HUES64 (cell line): ENCODE data around the gene INO80.
"Not testable (repeated sequence)": the region's sequence is repeated elsewhere in the genome, so short reads cannot be mapped to it uniquely, and the experiment has no call there.

ENCODE experiments used
- H3K27ac ChIP-seq: 2 replicates; pipeline ENCODE4 v1.7.0; 2013; ENCODE audit warnings: low read depth, low read length, inconsistent platforms
- H3K27me3 ChIP-seq: 2 replicates; pipeline ENCODE4 v1.6.1; 2013; ENCODE audit warnings: mild to moderate bottlenecking, low read length; ENCODE audit not compliant: insufficient read depth
- H3K36me3 ChIP-seq: 2 replicates; pipeline ENCODE4 v1.6.1; 2013; ENCODE audit warnings: mild to moderate bottlenecking, low read length; ENCODE audit not compliant: insufficient read depth
- H3K4me1 ChIP-seq: 2 replicates; pipeline ENCODE4 v1.6.1; 2013; ENCODE audit warnings: mild to moderate bottlenecking, low read length, moderate library complexity; ENCODE audit not compliant: insufficient read depth
- H3K4me3 ChIP-seq: 2 replicates; pipeline ENCODE4 v1.5.1; 2013; ENCODE audit warnings: mild to moderate bottlenecking, low read length, moderate library complexity
- H3K9ac ChIP-seq: 2 replicates; pipeline ENCODE4 v1.6.1; 2013; ENCODE audit warnings: mild to moderate bottlenecking, low read depth, low read length
- H3K9me3 ChIP-seq: 2 replicates; pipeline ENCODE4 v1.6.1; 2013; ENCODE audit warnings: low read depth, low read length; ENCODE audit not compliant: insufficient read depth
- WGBS: fragments of 150-250, 120-280 bp; methylation state at CpG from one replicate; pipeline ENCODE4 v1.1.7; 2013; ENCODE audit warnings: missing lambda C conversion rate; 5-methylcytosine and 5-hydroxymethylcytosine counted together

Gene INO80

DNA sequence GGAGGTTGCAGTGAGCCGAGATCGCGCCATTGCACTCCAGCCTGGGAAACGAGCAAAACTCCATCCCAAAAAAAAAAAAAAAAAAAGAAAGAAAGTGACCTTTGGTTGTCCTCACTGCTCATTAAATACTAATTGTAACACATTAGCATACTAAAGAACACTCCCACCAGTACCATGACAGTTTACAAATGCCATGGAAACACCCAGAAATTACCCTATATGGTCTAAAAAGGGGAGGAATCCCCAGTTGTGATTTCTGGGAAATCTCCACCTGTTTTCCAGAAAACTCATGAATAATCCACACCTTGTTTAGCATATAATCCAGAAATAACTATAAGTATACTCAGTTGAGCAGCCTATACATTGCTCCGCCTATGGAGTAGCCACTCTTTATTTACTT lies 23.5 kb upstream of the INO80 start:
- WGBS: 80% methylated on average over 3 of the region's 5 CpGs
- no peak overlapping the region for H3K9ac ChIP-seq
- H3K27ac ChIP-seq: no peak overlapping the region
- no peaks in the 10 kb centered on the region for H3K9me3 ChIP-seq
- no peak overlapping the region for H3K4me3 ChIP-seq
- H3K27me3 ChIP-seq: no peaks in the 10 kb centered on the region
- no peaks in the 10 kb centered on the region for H3K4me1 ChIP-seq
- H3K36me3 ChIP-seq: no peaks in the 10 kb centered on the region

DNA sequence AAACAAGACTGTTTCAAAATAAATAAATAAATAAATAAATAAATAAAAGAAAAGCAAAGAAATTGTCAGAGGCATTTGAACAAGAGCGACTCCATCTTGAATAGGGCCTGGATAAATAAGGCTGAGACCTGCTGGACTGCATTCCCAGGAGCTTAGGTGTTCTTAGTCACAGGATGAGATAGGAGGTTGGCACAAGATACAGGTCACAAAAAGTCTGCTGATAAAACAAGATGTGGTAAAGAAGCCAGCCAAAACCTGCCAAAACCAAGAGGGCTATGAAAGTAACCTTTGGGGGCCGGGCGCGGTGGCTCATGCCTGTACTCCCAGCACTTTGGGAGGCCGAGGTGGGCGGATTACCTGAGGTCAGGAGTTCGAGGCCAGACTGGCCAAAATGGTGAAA lies 23.0 kb upstream of the INO80 start:
- H3K27ac ChIP-seq, H3K4me3 ChIP-seq, H3K9me3 ChIP-seq, H3K9ac ChIP-seq, H3K4me1 ChIP-seq, H3K36me3 ChIP-seq, H3K27me3 ChIP-seq: not testable (repeated sequence)
- WGBS: 96% methylated on average over 7 of the region's 7 CpGs

DNA sequence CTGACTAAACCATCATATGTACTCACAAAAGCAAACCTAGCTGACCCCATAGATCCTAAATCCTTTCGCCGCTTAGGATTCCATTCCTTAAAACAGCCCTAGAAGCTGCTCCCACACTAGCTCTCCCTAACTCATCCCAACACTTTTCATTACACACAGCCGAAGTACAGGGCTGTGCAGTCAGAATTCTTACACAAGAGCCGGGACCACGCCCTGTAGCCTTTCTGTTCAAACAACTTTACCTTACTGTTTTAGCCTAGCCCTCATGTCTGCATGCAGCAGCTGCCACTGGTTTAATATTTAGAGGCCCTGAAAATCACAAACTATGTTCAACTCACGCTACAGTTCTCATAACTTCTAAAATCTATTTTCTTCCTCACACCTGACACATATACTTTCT lies 19.5 kb upstream of the INO80 start:
- H3K4me1 ChIP-seq, H3K4me3 ChIP-seq, H3K27ac ChIP-seq, H3K9ac ChIP-seq, H3K36me3 ChIP-seq, H3K27me3 ChIP-seq, H3K9me3 ChIP-seq: not testable (repeated sequence)
- 92% methylated on average over 6 of the region's 6 CpGs for WGBS

DNA sequence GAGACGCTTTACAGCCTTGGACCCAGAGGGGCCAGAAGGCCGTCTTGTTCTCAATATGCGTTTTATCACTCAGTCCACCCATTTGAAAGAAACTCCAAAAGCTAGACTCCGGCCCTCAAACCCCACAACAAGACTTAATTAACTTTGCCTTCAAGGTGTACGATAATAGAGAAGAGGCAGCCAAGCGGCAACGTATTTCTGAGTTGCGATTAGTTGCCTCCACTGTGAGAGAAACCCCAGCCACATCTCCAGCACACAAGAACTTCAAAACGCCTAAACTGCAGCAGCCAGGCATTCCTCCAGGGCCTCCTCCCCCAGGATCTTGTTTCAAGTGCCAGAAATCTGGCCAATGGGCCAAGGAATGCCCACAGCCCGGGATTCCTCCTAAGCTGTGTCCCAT lies 17.4 kb upstream of the INO80 start:
- 89% methylated on average over 10 of the region's 10 CpGs for WGBS
- H3K27ac ChIP-seq: no peak overlapping the region
- no peak overlapping the region for H3K9ac ChIP-seq

DNA sequence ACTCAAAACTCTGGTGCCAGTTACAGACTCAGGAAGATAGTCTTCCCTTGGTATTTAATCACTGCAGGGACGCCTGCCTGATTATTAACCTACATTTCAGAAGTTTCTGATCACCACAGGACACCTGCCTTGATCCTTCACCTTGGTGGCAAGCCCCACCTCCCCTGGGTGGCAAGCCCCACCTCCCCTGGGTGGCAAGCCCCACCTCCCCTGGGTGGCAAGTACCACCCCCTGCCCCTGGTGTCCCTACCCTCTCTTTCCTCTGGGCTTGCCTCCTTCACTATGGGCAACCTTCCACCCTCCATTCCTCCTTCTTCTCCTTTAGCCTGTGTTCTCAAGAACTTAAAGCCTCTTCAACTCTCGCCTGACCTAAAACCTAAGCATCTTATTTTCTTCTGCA lies 16.0 kb upstream of the INO80 start:
- H3K27ac ChIP-seq, H3K4me3 ChIP-seq, H3K4me1 ChIP-seq, H3K9me3 ChIP-seq, H3K9ac ChIP-seq, H3K36me3 ChIP-seq, H3K27me3 ChIP-seq: not testable (repeated sequence)
- 85% methylated on average over 2 of the region's 2 CpGs for WGBS

More for the DNA sequence above, 17.4 kb upstream of the INO80 start:
- Histone ChIP-seq H3K9me3 (no peaks in the 10 kb centered on the region), H3K4me3 (no peak overlapping the region), H3K36me3 (no peaks in the 10 kb centered on the region), H3K27me3 (no peaks in the 10 kb centered on the region), H3K4me1 (no peaks in the 10 kb centered on the region)

DNA sequence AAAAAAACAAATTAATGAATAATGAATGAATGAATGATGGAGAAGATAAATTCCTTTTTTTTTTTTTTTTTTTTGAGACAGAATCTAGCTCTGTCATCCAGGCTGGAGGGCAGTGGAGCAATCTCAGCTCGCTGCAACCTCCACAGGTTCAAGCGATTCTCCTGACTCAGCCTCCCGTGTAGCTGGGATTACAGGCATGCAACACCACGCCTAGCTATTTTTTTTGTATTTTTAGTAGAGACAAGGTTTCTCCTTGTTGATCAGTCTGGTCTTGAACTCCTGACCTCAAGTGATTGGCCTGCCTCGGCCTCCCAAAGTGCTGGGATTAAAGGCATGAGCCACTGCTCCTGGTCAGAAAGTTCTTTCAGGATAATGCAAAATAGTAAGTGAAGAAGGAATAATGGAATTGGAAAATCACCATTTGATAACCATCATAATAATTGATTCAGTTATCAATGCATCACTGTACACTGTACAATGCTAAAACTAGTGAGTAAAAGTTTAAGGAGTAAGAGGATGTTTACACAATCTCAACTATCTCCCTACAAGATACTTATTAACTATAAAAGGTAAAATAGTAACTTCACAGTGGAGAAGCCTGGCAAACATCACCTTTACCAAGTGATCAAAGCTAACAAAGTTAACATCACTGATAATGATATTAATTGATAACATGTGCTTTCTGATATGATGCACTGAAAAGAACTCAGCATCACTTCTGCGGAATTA lies 12.3 kb upstream of the INO80 start:
- Histone ChIP-seq H3K4me3 (no peak overlapping the region), H3K4me1 (no peaks in the 10 kb centered on the region), H3K27me3 (no peaks in the 10 kb centered on the region), H3K9ac (no peak overlapping the region), H3K36me3 (no peaks in the 10 kb centered on the region), H3K9me3 (no peaks in the 10 kb centered on the region), H3K27ac (no peak overlapping the region)
- WGBS: 93% methylated on average over 6 of the region's 6 CpGs

DNA sequence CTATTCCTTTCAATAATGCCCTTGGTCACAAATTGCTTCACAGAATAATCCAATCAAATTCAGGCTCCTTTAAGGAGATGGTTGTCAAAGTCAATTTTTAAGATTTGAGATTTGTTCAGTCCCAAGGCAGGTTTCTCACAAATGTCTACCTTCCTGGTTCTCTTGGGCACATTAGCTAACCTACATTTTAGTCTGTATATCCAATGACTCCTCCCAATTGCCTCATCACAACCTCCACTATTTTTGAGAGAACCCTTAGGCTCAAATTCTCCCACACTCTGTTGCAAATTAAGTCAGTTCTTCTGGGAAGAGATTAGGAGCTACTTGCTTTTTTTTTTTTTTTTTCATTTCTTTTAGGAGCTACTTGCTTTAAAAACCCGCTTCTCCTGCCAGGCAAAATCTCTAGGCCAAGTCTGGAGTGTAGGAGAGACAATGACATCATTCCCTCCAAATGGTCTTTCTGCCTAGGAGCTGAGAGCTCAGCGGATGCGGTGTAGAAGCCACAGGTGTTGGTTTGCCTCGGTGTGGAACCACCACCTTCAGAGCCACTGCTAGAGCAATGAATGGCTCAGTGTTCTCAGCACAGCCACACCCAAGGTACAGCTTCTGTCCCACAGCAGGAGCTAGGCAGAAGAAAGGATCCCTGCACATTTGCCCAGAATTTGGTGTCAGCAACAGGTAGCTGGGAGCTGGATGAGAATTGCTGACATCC lies 10.0 kb upstream of the INO80 start:
- WGBS: 90% methylated on average over 4 of the region's 4 CpGs
- H3K36me3 ChIP-seq: no peaks in the 10 kb centered on the region
- H3K4me1 ChIP-seq: no peaks in the 10 kb centered on the region
- no peak overlapping the region for H3K4me3 ChIP-seq
- no peaks in the 10 kb centered on the region for H3K9me3 ChIP-seq
- no peak overlapping the region for H3K9ac ChIP-seq
- H3K27me3 ChIP-seq: no peaks in the 10 kb centered on the region
- no peak overlapping the region for H3K27ac ChIP-seq

DNA sequence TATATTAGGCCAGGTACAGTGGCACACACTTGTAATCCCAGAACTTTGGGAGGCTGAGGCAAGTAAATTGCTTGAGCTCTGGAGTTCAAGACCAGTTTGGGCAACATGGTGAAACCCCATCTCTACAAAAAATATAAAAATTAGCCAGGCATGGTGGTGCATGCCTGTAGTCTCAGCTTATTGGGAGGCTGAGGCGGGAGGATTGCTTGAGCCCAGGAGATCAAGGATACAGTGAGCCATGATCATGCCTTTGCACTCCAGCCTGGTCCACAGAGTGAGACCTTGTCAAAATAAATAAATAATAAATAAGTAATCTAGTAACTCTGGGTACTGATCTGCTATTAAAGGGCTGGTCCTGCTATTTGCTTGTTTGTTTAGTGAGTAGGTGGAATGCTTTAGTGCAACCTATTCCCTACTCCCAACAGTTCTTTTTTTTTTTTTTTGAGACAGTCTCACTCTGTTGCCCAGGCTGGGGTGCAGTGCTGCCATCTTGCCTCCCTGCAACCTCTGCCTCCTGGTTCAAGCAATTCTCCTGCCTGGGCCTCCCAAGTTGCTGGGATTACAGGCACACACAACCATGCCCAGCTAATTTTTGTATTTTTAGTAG lies 9.1 kb upstream of the INO80 start:
- Histone ChIP-seq H3K9me3 (no peaks in the 10 kb centered on the region), H3K27ac (no peak overlapping the region), H3K27me3 (no peaks in the 10 kb centered on the region), H3K9ac (no peak overlapping the region), H3K36me3 (no peaks in the 10 kb centered on the region), H3K4me1 (no peaks in the 10 kb centered on the region), H3K4me3 (no peak overlapping the region)
- WGBS: 91% methylated on average over 1 of the region's 1 CpG

DNA sequence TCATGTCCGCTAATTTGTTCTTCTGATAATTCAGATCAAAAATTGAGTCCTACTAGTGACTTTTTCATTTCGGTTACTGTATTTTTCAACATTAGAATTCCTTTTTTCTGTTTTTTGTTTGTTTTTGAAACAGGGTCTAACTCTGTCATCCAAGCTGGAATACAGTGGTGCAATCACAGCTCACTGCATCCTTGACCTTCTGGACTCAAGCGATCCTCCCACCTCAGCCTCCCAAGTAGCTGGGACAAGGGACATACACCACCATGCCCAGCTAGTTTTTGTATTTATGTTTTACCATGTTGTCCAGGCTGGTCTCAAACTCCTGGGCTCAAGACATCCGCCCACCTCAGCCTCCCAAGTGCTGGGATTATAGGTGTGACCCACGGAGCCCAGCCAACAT lies 8.0 kb upstream of the INO80 start:
- 94% methylated on average over 5 of the region's 5 CpGs for WGBS
- Histone ChIP-seq H3K27me3 (no peaks in the 10 kb centered on the region), H3K36me3 (no peaks in the 10 kb centered on the region), H3K4me3 (no peak overlapping the region), H3K9ac (no peak overlapping the region), H3K4me1 (no peaks in the 10 kb centered on the region), H3K9me3 (no peaks in the 10 kb centered on the region), H3K27ac (no peak overlapping the region)

DNA sequence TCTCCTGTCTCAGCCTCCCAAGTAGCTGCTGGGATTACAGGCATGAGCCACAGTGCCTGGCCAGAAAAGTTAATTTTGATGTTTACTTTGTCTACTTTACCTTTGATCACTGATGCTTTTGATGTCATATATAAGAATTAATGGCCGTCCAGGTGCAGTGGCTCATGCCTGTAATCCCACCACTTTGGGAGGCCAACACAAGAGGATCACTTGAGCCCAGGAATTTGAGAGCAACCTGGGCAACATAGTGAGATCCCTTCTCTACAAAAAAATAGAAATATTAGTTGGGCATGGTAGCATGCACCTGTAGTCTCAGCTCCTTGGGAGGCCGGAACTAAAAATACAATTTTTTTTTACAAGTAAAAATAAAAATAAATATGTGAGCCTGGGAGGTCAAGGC lies 6.8 kb upstream of the INO80 start:
- H3K4me1 ChIP-seq: no peaks in the 10 kb centered on the region
- WGBS: 67% methylated on average over 1 of the region's 2 CpGs

DNA sequence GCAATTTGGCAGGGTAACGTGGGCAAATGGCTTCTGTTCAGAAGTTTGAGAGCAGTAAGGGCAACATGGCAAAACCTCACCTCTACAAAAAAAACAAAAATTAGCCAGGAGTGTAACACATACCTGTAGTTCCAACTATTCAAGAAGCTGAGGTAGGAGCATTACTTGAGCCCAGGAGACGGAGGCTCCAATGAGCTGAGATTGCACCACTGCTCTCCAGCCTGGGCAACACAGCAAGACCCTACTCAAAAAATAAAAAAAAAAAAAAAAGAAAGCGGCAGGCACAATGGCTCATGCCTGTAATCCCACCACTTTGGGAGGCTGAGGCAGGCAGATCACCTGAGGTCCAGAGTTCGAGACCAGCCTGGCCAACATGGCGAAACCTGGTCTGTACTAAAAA lies 5.9 kb upstream of the INO80 start:
- 91% methylated on average over 5 of the region's 5 CpGs for WGBS
- no peaks in the 10 kb centered on the region for H3K27me3 ChIP-seq
- no peaks in the 10 kb centered on the region for H3K9me3 ChIP-seq
- no peaks in the 10 kb centered on the region for H3K36me3 ChIP-seq
- no peak overlapping the region for H3K9ac ChIP-seq
- H3K4me1 ChIP-seq: no peaks in the 10 kb centered on the region
- no peak overlapping the region for H3K4me3 ChIP-seq
- H3K27ac ChIP-seq: no peak overlapping the region

More for the DNA sequence above, 6.8 kb upstream of the INO80 start:
- Histone ChIP-seq H3K9me3 (no peaks in the 10 kb centered on the region), H3K27me3 (no peaks in the 10 kb centered on the region), H3K9ac (no peak overlapping the region), H3K4me3 (no peak overlapping the region), H3K27ac (no peak overlapping the region), H3K36me3 (no peaks in the 10 kb centered on the region)
